ENCODE data around the gene DDX19B. TPM values are rescaled to one million over a fixed set of nuclear protein-coding genes. Genes with fewer than 3 reads are reported as not detected.

The DDX19B gene
- total and polyA plus RNA-seq, 9 of the 15 experiments (the other 6 are each of a cell fraction or from before 2014, with no cell fraction given) = 7.0 to 32.9 (median 19.3) TPM

DNA sequence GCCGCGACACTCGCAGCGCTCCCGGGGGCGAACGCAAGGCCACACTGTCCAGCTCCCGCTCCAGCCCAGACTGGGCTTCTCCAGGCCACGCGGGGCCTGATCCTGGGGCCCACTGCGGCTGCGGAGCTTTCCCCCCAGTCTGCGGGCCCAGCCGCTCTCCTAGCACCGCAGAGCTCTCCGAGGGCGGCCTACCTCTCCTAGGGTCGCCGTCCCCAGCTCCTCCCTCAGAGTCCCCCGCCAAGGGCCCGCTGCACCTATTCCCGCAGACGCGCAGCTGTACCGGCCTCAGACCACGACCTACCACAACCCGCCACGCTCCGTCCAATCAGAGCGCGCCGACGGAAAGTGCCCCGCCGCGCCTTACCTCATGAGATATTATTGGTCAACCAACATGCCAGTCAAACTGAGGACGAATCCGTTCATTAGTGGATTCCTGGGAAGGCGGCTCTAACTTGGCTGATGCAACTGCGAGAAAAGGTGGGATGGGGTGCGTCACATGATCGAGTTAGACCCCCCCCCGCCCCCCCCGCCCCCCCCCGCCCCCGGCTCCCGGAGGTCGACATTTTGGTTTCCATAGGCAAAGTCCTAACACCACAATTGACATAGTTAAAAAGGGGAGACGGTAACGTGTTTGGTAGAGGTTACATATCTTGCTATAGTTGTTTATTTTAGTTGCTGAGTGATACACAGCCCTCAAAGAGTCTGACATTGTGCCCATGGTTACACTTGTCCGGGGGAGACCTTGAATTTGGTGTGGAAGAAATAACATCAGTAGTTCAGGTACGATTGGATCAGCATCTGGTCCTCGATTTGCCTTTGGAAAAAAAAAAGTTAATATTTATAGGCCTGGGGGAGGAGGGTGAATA is 9.5 kb upstream of the DDX19B start, which contains the start of gene AARS1 (continued):
- TF ChIP-seq, protein P1, sequence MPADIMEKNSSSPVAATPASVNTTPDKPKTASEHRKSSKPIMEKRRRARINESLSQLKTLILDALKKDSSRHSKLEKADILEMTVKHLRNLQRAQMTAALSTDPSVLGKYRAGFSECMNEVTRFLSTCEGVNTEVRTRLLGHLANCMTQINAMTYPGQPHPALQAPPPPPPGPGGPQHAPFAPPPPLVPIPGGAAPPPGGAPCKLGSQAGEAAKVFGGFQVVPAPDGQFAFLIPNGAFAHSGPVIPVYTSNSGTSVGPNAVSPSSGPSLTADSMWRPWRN (IDR thresholded peaks at IDR 0.05; ENCODE audit: low read depth) = no peak
- TF ChIP-seq, protein P2, sequence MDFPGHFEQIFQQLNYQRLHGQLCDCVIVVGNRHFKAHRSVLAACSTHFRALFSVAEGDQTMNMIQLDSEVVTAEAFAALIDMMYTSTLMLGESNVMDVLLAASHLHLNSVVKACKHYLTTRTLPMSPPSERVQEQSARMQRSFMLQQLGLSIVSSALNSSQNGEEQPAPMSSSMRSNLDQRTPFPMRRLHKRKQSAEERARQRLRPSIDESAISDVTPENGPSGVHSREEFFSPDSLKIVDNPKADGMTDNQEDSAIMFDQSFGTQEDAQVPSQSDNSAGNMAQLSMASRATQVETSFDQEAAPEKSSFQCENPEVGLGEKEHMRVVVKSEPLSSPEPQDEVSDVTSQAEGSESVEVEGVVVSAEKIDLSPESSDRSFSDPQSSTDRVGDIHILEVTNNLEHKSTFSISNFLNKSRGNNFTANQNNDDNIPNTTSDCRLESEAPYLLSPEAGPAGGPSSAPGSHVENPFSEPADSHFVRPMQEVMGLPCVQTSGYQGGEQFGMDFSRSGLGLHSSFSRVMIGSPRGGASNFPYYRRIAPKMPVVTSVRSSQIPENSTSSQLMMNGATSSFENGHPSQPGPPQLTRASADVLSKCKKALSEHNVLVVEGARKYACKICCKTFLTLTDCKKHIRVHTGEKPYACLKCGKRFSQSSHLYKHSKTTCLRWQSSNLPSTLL (IDR thresholded peaks at IDR 0.05) = no peak
- TF ChIP-seq, protein P3, sequence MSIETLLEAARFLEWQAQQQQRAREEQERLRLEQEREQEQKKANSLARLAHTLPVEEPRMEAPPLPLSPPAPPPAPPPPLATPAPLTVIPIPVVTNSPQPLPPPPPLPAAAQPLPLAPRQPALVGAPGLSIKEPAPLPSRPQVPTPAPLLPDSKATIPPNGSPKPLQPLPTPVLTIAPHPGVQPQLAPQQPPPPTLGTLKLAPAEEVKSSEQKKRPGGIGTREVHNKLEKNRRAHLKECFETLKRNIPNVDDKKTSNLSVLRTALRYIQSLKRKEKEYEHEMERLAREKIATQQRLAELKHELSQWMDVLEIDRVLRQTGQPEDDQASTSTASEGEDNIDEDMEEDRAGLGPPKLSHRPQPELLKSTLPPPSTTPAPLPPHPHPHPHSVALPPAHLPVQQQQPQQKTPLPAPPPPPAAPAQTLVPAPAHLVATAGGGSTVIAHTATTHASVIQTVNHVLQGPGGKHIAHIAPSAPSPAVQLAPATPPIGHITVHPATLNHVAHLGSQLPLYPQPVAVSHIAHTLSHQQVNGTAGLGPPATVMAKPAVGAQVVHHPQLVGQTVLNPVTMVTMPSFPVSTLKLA (conservative IDR thresholded peaks at IDR 0.05) = peak; percentile 75 to 87
- TF ChIP-seq ZBTB1 (CRISPR knock-in tag; IDR thresholded peaks at IDR 0.05; ENCODE audit: borderline replicate concordance, low read depth) = peak; percentile 89
- no peak; the same call in 1 of the 2 replicates for TF ChIP-seq KLF13 (tag; IDR thresholded peaks at IDR 0.05; ENCODE audit: borderline replicate concordance, low read depth)
- TF ChIP-seq PRMT5 (CRISPR knock-in tag; IDR thresholded peaks at IDR 0.05) = no peak
- TF ChIP-seq ZNF584 (CRISPR knock-in tag; IDR thresholded peaks at IDR 0.05; ENCODE audit: low read depth) = no peak; the same call in 1 of the 2 replicates
- TF ChIP-seq LEF1 (IDR thresholded peaks at IDR 0.05) = no peak
- TF ChIP-seq, protein P4, sequence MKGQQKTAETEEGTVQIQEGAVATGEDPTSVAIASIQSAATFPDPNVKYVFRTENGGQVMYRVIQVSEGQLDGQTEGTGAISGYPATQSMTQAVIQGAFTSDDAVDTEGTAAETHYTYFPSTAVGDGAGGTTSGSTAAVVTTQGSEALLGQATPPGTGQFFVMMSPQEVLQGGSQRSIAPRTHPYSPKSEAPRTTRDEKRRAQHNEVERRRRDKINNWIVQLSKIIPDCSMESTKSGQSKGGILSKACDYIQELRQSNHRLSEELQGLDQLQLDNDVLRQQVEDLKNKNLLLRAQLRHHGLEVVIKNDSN (CRISPR knock-in tag; IDR thresholded peaks at IDR 0.05) = peak; percentile 78
- no peak for TF ChIP-seq DACH1 (IDR thresholded peaks at IDR 0.05; ENCODE audit: partially characterized antibody)
- no peak for TF ChIP-seq ARHGAP35 (IDR thresholded peaks at IDR 0.05; ENCODE audit: partially characterized antibody)
- peak; percentile 91 for TF ChIP-seq ZNF175 (CRISPR knock-in tag; IDR thresholded peaks at IDR 0.05; ENCODE audit: low read depth)
- TF ChIP-seq TAL1 (IDR thresholded peaks at IDR 0.05) = no peak
- TF ChIP-seq, protein P5, sequence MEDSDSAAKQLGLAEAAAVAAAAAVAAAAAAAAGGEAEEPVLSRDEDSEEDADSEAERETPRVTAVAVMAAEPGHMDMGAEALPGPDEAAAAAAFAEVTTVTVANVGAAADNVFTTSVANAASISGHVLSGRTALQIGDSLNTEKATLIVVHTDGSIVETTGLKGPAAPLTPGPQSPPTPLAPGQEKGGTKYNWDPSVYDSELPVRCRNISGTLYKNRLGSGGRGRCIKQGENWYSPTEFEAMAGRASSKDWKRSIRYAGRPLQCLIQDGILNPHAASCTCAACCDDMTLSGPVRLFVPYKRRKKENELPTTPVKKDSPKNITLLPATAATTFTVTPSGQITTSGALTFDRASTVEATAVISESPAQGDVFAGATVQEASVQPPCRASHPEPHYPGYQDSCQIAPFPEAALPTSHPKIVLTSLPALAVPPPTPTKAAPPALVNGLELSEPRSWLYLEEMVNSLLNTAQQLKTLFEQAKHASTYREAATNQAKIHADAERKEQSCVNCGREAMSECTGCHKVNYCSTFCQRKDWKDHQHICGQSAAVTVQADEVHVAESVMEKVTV (CRISPR knock-in tag; IDR thresholded peaks at IDR 0.05) = no peak
- no peak for TF ChIP-seq ATF1 (CRISPR knock-in tag; IDR thresholded peaks at IDR 0.05)
- TF ChIP-seq ATF1 (tag; IDR thresholded peaks at IDR 0.05) = peak; percentile 91
- TF ChIP-seq MIER1 (IDR thresholded peaks at IDR 0.05; ENCODE audit: low read depth) = no peak
- peak; percentile 56 for TF ChIP-seq PHF20 (IDR thresholded peaks at IDR 0.05; ENCODE audit: partially characterized antibody)
- peak; percentile 48; the same call in 1 of the 2 replicates for TF ChIP-seq TEAD2 (tag; IDR thresholded peaks at IDR 0.05)
- TF ChIP-seq ZNF282 (CRISPR knock-in tag; IDR thresholded peaks at IDR 0.05) = no peak
- no peak for TF ChIP-seq NUFIP1 (IDR thresholded peaks at IDR 0.05; ENCODE audit: partially characterized antibody)

Measured in K562 (cell line).